ENCODE data around the gene LGI4.
A peak's percentile ranks its signal among the peaks of the same experiment; 100 is the strongest.
"Not testable (repeated sequence)": the region's sequence is repeated elsewhere in the genome, so short reads cannot be mapped to it uniquely, and the experiment has no call there.

Gene LGI4

GRCh38 chr19:35105047-35105410, 29.8 kb downstream of the LGI4 start:
- DNase-seq, result no peak

- DNase-seq, result no peak
These were observed 30.5 kb downstream of the LGI4 start for GRCh38 chr19:35104361-35104760.

DNA sequence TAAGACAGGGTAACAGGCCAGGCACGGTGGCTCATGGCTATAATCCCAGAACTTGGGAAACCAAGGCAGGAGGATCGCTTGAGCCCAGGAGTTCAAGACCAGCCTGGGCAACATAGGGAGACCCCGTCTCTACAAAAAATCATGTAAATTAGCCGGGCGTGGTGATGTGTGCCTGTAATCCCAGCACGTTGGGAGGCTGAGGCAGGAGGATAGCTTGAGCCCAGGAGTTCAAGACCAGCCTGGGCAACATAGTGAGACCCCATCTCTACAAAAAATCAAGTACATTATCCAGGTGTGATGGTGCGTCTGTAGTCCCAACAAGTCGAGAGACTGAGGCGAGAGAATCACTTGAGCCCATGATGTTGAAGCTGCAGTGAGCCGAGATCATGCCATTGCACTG, 31.2 kb downstream of the LGI4 start:
- not testable (repeated sequence) for DNase-seq

DNA sequence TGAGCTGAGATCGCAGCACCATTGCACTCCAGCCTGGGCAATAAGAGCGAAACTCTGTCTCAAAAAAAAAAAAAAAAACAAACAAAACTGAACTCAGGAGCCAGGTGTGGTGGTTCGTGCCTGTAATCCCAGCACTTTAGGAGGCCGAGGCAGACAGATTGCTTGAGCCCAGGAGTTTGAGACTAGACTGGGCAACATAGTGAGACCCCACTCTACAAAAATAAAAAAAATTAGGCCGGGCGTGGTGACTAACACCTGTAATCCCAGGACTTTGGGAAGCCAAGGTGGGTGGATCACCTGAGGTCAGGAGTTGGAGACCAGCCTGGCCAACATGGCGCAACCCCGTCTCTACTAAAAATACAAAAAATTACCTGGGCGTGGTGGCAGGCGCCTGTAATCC, 32.9 kb downstream of the LGI4 start:
- DNase-seq, result not testable (repeated sequence)

DNA sequence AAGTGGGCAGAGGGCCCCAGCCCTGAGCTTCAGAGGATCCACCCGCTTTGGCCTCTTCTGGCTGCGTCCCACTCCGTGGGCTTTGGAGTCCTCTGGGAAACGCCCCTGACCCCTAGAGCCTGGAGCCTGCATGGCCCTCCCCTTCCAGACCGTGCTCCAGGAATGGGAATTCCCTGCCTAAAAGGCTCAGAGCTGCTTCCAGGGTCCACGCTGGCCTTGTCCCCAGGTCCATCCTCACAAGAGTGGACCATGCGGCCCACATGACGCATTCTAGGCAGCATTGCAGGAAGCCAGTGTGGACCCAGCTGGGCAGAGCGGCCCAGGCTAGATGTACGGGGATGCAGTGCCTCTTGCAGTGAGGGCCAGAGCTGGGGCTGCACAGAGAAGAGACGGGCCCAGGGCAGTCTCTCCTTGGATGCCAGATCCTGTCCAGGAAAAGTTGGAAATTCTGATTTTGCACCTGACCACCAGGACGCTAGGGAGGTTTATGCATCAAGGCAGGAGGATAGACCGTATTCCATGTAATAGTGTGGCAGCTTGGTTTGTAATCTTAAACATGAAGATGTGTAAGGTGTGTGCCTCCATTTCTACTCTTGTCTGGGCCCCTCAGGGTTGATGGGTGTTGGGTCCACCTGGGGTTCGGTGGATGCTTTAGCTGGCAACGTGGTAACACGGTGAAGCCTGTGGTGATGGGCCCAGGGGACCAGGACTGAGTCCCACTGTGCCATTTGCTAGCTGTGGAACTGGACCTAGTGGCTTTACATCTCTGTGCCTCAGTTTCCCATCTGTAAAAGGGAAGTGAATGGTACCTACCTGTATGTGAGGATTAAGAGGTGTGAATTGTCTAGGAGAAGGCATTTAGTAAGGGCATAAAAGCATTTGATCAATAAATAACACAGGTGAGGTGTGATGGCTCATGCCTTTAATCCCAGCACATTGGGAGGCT, 34.0 kb downstream of the LGI4 start:
- no peak for DNase-seq

- no peak for DNase-seq
These were observed 35.0 kb downstream of the LGI4 start for GRCh38 chr19:35099897-35100275.

DNA sequence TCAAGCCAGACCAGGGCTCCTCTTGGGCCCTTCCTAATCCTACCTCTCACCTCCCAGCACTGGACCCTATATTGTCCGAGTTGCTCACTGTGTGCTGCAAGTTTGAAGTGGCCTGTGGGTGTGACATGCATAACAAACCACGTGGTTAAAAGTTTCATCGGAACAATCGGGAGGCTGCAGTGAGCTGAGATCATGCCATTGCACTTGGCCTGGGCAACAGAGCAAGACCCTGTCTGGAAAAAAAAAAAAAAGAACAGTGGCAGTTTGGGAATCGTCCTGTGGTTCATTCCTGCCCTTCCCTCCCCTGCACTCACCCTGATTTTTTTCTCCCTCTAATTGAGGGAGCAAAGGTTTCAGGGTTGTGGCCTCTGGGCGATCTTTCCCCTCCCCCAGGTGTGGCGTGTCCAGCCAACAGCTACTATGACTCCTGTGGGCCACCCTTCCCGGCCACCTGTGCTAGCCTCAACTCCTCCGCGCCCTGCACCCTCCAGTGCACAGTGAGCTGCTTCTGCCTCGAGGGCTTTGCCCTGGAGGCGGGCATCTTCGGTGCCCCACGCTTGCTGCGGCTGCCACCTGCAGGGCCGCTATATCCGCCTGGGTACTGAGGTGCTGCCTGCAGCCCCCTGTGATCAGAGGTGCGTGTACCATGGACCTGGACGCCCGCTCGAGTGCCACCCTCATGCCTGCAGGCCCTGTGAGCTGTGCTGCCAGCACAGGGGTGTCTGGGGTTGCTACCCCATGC, 35.5 kb downstream of the LGI4 start:
- DNase-seq, result no peak

DNA sequence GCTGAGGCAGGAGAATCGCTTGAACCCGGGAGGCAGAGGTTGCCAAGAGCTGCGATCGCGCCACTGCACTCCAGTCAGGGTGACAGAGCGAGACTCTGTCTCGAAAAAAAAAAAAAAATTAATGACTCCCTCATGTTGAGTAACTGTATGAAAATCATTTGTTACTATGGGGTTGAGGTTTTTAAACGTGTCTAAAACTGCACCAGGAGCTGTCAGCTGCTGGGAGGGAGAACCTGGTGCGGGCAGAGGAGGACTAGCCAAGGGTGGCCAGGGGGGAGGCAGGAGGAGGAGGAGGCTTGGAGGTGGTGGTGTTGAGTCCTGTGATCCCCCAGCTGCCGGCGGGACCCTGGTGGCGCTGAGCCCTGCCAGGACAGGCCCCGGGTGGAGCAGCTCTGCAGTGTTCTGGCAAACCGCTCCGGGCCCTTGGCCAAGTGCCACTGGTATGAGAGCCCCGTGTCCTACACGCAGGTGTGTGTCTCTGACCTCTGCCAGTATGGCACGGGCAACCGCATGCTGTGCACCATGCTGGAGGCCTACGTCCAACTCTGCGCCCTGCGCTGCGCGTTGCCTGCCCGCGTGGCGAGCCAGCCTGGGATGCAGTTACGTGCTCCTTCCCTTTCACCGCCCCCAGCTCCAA, 36.3 kb downstream of the LGI4 start:
- no peak for DNase-seq

GRCh38 chr19:35095667-35096368, 39.0 kb downstream of the LGI4 start:
- no peak for DNase-seq

GRCh38 chr19:35094656-35095055, 40.2 kb downstream of the LGI4 start:
- DNase-seq, result no peak

- no peak for DNase-seq
These were observed 40.8 kb downstream of the LGI4 start for GRCh38 chr19:35093941-35094647.

- no peak for DNase-seq
These were observed 41.4 kb downstream of the LGI4 start for GRCh38 chr19:35093430-35093829.

GRCh38 chr19:35090506-35091214, 44.2 kb downstream of the LGI4 start:
- DNase-seq, result peak; percentile 78

DNA sequence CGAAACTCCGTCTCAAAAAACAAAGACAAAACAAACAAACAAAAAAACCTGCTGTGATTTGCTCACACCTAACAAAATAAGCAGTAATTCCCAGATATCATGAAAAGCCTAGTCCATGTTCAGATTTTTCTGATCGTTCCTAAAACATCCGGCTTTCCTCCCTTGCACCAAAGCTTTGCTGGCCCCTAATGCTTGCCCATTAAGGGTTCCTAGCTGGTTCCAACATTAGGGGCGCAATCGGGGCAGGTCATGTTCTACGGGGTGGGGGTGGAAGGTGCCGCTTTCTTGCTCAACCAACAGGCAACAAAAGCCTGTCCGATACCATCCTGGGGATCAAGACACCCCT, 44.7 kb downstream of the LGI4 start:
- no peak for DNase-seq

DNA sequence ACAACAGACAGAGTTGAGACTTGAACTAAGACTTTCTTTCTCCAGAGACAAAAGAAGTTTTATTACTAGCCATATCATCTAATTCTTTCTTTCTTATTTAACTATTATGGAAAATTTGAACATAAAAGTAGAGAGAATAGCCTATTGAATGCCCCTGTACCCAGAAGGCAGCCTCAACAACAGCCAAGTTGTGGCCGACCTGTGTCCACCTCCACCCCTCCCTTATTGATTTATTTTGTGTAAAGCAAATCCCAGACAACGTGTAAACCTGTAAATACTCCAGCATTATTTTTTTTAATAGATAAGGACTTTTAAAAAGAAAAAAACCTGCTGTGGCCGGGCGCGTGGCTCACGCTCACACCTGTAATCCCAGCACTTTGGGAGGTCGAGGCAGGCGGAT, 45.3 kb downstream of the LGI4 start:
- DNase-seq, result no peak

DNA sequence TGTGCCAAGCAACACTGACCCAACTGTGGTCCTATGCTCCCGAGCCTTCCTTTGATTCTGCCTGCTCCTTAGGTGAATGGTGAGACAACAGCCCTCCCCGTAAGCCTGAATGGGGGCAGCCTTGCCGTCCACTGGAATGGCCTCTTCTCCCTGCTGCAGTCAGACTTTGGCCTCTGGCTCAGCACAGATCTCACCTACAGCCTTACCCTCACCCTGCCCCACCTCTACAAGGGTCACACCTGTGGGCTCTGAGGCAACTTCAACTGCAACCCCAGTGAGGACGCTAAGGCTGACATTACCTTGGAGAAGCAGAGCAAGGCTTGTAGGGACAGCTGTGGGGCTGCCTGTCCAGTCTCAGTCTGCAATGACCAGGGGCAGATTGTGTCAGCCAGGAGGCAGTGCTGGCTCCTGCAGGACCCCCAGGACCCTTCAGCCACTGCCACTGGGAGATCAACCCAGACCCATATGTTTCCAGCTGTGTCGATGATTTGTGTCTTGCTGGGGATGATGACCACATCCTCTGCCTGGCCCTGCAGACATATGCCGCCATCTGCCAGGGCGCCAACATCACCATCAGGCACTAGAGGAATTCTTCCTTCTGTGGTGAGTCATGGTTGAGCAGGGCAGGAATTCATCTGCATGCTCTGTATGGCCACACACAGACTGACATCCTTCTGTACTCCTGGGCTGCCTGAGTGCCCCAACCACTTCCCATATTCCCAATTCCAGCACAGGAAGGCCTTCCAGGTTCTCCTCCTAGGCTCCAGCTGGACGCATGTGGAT, 46.5 kb downstream of the LGI4 start:
- no peak for DNase-seq

- DNase-seq, result no peak
These were observed 47.5 kb downstream of the LGI4 start for GRCh38 chr19:35087393-35087792.

DNA sequence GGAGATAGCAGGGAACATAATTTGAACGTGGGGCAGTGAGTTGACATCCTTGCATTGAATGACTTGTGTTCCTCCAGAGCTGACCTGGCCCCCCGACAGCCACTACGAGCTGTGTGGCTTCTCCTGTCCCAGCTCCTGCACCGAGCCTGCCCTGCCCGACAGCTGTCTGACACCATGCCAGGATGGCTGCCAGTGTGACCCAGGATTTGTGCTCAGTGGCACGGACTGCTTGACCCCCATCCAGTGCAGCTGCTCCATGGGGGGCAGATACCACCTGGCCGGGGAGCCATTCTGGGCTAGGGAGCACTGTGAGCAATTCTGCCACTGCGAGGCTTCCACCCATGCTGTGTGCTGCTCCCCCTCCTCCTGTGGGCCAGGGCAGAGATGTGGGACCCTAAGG, 48.4 kb downstream of the LGI4 start:
- no peak for DNase-seq

DNA sequence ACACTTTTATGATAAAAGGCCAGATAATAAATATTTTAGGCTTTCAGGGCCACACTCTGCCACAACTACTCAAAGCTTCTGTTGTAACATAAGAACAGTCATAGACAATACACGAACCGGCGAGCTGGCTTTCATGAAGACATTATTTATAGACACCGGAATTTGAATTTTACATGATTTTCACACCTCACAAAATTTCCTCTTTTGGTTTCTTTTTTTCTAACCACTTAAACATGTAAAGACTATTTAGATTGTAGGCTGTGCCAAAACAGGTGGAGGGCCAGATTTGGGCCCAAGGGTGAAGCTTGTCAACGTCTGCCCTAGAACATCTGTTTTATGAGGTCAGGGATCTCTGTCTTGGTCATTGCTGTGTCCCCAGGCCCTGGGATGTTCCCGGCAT, 48.9 kb downstream of the LGI4 start:
- no peak for DNase-seq

- DNase-seq, result no peak
These were observed 50.4 kb downstream of the LGI4 start for GRCh38 chr19:35084509-35084762.
